ENCODE results near the gene YBX3. TPM values are rescaled to one million over a fixed set of nuclear protein-coding genes. Genes with fewer than 3 reads are reported as not detected.

Gene YBX3
- total and polyA plus RNA-seq, 2 of the 4 experiments (the other 2 are of a cell fraction): 33.7 to 132 TPM

- Histone ChIP-seq H4K91ac (ENCODE audit: insufficient read depth, low read depth, low read length) (no peak overlapping the region), H3K4me2 (ENCODE audit: low read depth, low read length) (no peak overlapping the region), H3K9me1 (ENCODE audit: insufficient read depth, low read length) (no peaks in the 10 kb centered on the region; the same call in 1 of the 2 replicates), H4K8ac (ENCODE audit: low read depth in 2 of 2, low read length in 2 of 2) (no peak overlapping the region), H3K4me3 (ENCODE audit: insufficient read depth, low read depth, low read length) (no peak overlapping the region), H3K27me3 (ENCODE audit: control insufficient read depth, insufficient read depth, low read length) (no peaks in the 10 kb centered on the region), H2BK15ac (ENCODE audit: low read depth, low read length) (no peak overlapping the region), H3K9ac (ENCODE audit: low read depth, low read length) (no peak overlapping the region), H3K18ac (ENCODE audit: low read depth, low read length) (no peak overlapping the region), H3K27ac (ENCODE audit: insufficient read depth, low read length) (no peak overlapping the region), H2AK9ac (replicated peaks; ENCODE audit: low read depth, low read length, poor library complexity) (no peak overlapping the region), H3K36me3 (ENCODE audit: control insufficient read depth, insufficient read depth, low read length) (peaks cover 38% of the 10 kb centered on the region), H3K56ac (ENCODE audit: extremely low read depth, insufficient read depth, low read length) (no peak overlapping the region), H3K9me3 (ENCODE audit: control insufficient read depth, insufficient read depth, low read length) (no peaks in the 10 kb centered on the region), H2AFZ (replicated peaks; ENCODE audit: low read length, poor library complexity) (no peak overlapping the region), H3K14ac (replicated peaks; ENCODE audit: low read depth, low read length) (no peak overlapping the region), H3K23ac (ENCODE audit: low read depth, low read length) (no peak overlapping the region), H4K5ac (ENCODE audit: low read depth, low read length) (no peak overlapping the region), H2BK5ac (ENCODE audit: low read depth, low read length, poor library complexity, severe bottlenecking) (no peak overlapping the region), H2AK5ac (ENCODE audit: low read depth, low read length) (no peak overlapping the region), H2BK120ac (ENCODE audit: low read depth, low read length) (no peak overlapping the region), H2BK20ac (ENCODE audit: low read depth, low read length) (no peak overlapping the region), H4K20me1 (ENCODE audit: insufficient read depth, low read length) (no peaks in the 10 kb centered on the region), H3K4me1 (ENCODE audit: control insufficient read depth, insufficient read depth, low read length) (no peaks in the 10 kb centered on the region), H3K4ac (ENCODE audit: low read depth, low read length) (no peak overlapping the region), H3K79me1 (ENCODE audit: low read depth in 1 of 2, low read length in 2 of 2) (no peaks in the 10 kb centered on the region; a peak in 1 of 4 replicates)
- intact Hi-C loops (cut with micrococcal nuclease) (no loop called here), dilution Hi-C loops (cut with HindIII; ENCODE audit: low sequenced_read_pairs, unreplicated experiment) (no loop called here), in situ Hi-C loops (cut with MboI; ENCODE audit: low sequenced_read_pairs) (no loop called here)
- CTCF ChIA-PET: interaction anchor here (1.2 kb wide), 1 partner anchor 53 kb away, joined by 3 read pairs; no protein-coding TSS in a partner anchor
- BruUV-seq (replicated peaks): no TSS peak
- ATAC-seq (ENCODE audit: low read depth): no peak
- WGBS, 2 experiments (ENCODE audit: extremely low coverage in 2 of 2, insufficient read length in 1 of 2): no CpG with 5 or more reads among the region's 1 CpG
- DNase-seq: no peak
- TF ChIP-seq RAD21 (IDR thresholded peaks at IDR 0.05; ENCODE audit: low read length): no peak
- TF ChIP-seq POLR2A (IDR thresholded peaks at IDR 0.05; ENCODE audit: low read depth, low read length): peak; percentile 47; the same call in 1 of the 2 replicates
- POLR2A ChIA-PET (ENCODE audit: unreplicated experiment): no interaction called here
Measured at GRCh38 chr12:10697862-10698261, 25.3 kb downstream of the YBX3 start.

Data from IMR-90 (cell line).